Suppressor macrophage treated with lipopolysaccharide for 4 hours (primary cell): ENCODE results near the gene WASF3.

Experiments
- DNase-seq: peaks from one replicate; pipeline ENCODE4 v3.0.0-alpha.2; 2020

The WASF3 gene

DNA sequence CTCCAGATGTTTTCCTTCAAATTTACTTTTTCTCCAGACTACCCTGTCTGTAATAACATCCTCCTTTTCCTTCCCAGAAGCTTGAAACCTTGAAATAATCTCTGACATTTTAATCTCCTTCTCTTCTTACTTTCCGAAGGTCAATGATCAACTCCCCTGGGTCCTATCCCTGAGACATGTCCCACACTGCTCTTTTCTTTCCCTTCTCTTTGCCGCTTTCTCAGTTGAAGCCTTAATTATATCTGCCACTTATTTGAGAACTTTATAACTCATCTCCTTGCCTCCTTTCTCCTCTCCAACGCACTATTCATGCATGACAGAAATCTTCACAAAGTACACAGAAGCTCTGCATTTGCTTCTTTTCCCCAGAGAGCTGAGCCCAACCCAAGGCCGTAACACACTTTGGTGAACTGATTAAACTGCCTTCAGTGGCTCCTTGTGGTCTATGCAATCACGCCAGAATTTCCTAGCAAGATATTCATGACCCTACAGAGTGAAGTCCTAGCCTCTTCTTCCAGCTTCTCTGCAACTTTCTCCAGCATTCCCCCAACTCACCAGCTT lies 9.2 kb upstream of the WASF3 start:
- DNase-seq, result no peak

- DNase-seq, result no peak
Observed at GRCh38 chr13:26549713-26550112, 7.8 kb upstream of the WASF3 start.

DNA sequence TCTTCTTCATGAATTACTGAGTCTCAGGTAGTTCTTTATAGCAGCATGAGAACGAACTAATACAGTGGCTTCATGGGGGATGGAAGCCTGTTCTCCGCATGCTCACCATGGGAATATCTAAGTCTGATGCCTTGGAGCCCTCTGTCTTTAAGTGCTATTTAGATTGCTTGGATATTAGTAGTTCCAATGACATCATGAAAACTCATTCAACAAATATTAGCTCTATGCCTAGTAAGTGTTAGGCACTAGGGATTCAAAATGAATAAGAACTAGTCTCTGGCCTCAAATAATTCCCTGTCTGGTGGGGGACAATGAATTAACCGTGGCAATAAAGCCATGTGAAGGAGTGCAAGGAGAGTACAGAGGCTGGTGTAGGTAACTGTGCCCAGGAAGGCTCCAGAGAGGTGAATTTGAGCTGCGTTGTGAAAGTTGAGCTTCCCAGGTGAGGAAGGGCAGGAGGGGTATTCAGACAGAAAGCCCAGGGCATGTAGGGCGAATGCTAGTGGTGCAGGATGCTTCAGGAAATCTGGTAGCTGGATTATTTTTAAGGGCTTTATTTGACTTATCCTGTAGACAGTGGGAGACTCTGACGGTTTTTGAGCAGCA lies 6.1 kb upstream of the WASF3 start:
- no peak for DNase-seq

GRCh38 chr13:26555413-26555812 lies 2.1 kb upstream of the WASF3 start:
- no peak for DNase-seq

GRCh38 chr13:26557051-26557392 lies 461 bp upstream of the WASF3 start:
- no peak for DNase-seq

DNA sequence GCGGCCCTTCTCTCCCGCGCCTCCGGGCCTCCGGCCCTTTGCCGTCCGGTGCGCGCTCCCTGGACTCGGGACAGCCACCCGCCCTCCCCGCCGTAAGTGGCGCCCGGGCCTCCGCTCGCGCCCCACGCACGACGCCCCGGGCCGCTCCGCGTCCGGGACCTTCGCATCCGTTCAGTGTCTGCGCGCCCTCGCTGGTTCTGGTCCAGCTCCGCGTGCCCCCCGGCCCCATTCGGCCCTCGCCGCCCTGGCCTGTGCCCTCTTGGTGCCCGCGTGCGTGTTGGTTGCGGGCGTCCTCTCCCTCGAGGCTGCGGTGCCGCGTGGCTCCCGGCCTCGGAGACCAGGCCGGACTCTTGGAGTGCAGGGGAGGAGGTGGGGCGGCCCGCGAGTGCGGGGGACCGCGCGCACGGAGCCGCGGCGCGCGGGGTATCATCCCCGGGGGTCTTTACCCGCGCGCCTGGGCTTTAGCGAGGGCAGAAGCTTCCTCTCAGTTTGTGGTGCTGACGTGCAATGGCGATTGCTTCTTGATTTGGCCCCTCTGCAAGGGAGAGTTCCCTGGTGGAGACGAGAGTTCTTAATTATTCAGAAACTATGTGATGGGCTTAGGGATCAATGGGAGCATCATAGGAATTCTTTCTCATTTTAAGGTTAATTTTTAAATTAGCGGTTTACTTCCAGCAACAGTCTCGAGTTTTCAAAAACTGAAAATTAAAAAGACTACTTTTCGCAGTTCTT lies 757 bp downstream of the WASF3 start:
- no peak for DNase-seq

GRCh38 chr13:26558987-26559386 lies 1.5 kb downstream of the WASF3 start:
- no peak for DNase-seq

GRCh38 chr13:26560456-26560855 lies 3.0 kb downstream of the WASF3 start:
- no peak for DNase-seq

DNA sequence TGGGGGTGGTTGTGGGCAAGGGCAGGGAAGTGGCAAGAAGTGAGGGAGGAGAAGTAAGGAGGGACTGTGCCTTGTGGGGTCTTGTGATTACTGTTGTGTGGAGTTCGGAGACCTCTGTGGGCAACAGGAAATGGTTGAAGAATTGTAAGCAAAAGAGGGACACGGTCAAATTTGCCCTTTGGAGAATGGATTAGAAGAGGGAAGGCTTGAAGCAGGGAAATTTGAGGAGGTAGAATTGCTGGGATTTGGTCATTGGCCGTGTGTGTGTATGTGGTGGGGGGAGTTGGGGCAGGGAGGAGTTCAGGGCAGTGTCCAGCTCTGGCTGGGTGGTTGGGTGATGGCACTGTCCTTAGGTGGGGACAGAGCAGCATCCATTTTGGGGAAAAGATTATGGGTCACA lies 3.6 kb downstream of the WASF3 start:
- DNase-seq, result no peak

DNA sequence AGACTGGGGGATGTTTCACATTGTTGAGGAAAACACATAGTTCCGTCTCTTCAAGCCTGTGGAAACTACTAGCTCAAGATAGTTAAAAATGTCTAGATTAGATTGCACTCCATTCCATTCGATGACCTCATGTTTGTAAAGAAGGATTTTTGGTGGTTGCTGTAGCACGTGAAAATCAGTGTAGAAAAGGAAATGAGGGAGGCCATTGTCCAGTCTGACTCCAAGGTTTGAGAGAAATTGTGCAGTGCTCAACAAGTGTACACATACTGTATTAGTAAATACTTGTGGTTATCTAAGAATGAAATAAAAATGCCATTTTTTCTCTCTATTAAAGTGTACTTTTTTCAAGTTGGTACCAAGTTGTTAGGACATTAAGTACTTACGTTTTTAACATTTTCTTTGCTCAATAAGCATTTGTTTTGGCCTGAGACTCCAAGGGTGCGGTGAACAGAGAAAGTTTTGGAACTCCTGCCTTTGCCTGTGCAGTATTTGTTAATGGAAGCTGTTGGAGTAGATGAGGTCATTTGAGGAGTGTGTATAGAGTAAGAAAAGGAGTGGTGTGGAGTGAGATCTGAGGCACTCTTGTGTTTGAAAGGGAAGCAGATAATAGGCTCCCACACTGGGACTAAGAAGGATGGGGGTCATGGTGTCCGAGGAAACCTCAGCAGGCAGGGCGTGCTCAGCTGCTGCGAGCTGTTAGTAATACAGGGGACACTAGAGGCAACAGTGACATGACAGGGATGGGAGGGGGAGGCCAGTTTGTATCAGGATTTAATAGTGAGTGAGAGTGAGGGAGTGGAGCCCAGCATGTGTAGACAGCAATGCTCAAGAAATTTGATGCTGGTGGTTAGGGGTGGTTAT lies 4.4 kb downstream of the WASF3 start:
- no peak for DNase-seq

DNA sequence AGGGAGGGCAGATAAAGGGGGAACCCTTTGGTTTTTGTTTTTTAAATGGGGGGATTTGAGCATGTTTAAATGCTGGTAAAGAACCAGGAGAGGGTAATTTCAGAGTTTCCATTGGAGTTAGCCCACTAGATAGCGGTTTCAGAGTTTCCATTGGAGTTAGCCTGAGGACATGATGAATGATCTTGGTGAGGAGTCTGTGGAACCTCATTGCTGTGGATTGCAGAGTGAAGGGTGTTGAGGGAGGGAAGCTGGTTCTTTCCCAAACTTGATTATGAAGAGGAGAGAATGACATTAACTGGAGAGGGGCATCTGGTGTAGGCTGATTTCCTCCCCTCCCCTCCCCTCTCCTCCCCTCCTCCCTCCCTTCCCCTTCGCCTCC lies 5.0 kb downstream of the WASF3 start:
- no peak for DNase-seq

DNA sequence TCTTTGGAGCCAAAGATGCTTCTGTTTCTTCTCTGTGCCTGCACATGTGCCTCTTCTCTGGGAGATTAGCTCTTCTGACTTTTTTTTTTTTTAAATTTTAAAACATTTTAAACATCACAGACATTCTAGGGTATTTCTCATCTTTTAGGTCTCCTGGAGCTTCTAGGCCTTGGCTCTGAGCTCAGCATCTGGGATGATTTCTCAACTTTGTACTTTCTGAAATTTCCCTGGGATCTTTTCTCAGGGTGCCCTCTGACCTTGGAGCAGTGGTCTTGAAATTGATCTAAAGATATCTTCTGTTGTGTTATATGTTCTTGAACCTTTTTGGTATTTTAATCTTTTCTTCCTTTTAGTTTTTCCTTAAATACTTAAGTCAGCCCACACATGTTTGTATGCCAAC lies 6.2 kb downstream of the WASF3 start:
- no peak for DNase-seq

- no peak for DNase-seq
Observed at GRCh38 chr13:26568132-26568815, 10.8 kb downstream of the WASF3 start.

GRCh38 chr13:26571518-26571917 lies 14.0 kb downstream of the WASF3 start:
- no peak for DNase-seq

- no peak for DNase-seq
Observed at GRCh38 chr13:26575244-26575643, 17.8 kb downstream of the WASF3 start.

DNA sequence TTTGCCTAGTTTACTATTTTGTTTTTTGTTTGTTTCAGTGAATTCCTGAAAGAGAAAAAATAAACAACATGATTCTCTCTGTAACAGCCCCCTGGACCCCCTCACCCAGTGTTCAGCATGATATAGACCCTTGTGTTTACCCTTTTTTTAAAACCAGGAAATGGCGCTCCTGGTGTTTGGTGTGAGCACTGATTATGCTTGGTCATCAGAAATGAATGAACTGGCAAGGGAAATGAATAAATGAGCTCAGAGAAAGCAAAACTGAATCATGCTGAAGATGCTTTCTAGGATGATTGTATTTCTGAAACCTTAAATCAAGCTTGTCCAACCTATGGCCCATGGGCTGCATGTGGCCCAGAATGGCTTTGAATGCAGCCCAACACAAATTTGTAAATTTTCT lies 22.1 kb downstream of the WASF3 start:
- no peak for DNase-seq

GRCh38 chr13:26583662-26584061 lies 26.2 kb downstream of the WASF3 start:
- no peak for DNase-seq

- DNase-seq, result no peak
Observed at GRCh38 chr13:26584713-26585112, 27.2 kb downstream of the WASF3 start.

DNA sequence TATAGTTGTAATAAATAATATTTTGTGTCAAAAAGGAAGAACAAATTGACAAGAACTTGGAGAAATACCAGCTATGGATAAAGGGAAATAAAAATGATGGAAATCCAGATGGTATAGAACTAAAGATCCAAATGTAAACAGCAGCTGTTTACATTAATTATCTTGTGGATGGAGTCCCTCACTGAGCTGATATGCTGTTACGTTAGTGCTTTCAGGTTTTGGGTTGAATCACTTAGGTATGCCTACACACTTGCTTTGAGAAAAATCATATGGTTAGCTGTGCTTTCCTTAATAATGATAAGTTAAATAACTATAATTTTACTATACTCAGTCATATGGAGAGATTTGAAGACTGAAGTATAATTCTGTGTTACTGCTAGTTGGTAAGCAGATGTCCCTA lies 27.7 kb downstream of the WASF3 start:
- no peak for DNase-seq

- no peak for DNase-seq
Observed at GRCh38 chr13:26587251-26587650, 29.8 kb downstream of the WASF3 start.

- DNase-seq, result no peak
Observed at GRCh38 chr13:26589226-26589625, 31.7 kb downstream of the WASF3 start.

GRCh38 chr13:26589754-26590153 lies 32.3 kb downstream of the WASF3 start:
- no peak for DNase-seq

DNA sequence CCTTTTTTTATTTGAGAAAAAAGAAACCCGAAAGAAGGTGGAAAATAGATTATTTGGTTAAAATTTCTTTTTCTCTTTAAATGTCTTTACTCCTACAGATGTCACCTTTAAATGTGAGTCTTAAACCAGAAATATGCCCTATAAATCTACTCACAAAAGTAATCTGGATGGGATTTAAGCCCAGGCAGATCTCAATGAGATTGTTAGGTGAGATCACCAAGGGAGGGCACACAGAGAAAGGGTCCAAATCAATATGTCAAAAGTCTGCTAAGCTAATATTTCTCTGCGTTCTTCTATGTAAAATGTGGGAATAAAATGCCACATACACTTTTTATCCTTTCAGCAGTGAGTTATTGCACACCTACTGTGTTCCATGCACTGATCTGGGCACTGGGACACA lies 32.9 kb downstream of the WASF3 start:
- DNase-seq, result no peak
